ENCODE data around the gene SLC4A1.

The SLC4A1 gene

GRCh38 chr17:44199553-44200477, 68.1 kb downstream of the SLC4A1 start, which contains the start of gene ATXN7L3:
Gene ATXN7L3 (minus strand): TSS chr17:44199884. CDS start chr17:44198070, 1,814 bp downstream.
- peak within 1 kb of the TSS; percentile 80 for H3K4me3 ChIP-seq (ENCODE audit: low read length)
- DNase-seq (ENCODE audit: low read depth) = peak; percentile 99
- TF ChIP-seq CTCF (IDR thresholded peaks at IDR 0.05; ENCODE audit: insufficient read depth, low read depth, low read length, missing control alignments) = no peak

- TF ChIP-seq CTCF (IDR thresholded peaks at IDR 0.05; ENCODE audit: insufficient read depth, low read depth, low read length, missing control alignments) = no peak
- H3K4me3 ChIP-seq (ENCODE audit: low read length) = peak overlapping the region; percentile 80
- DNase-seq (ENCODE audit: low read depth) = peak; percentile 53
These were observed 69.0 kb downstream of the SLC4A1 start for GRCh38 chr17:44198721-44199552.
